ENCODE measurements around the gene NSUN7. TPM values are rescaled to one million over a fixed set of nuclear protein-coding genes. Genes with fewer than 3 reads are reported as not detected.

NSUN7 gene
- total RNA-seq, 1 donor from 2014 or later: 1.5 TPM

DNA sequence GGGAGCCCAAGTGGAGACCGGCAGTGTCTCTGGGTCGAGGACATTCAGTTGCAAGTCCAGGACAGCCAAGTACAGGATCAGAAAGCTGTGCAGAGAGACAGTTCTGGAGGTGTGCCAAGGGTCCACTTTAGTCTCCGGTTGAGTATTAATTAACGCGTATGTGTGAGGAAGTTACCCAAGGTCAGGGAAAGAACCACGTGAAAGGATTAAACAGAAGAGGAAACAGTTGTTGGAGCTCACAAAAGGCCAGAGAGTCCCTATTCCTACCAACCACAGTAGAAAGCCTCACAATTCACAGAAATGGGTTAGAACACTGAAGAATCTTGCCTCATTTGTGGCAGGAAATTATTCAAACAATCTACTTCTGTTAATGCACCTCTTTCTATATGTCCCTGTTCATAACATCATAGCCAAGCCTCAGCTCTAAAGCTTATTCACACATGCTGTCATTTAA is 17.9 kb upstream of the NSUN7 start:
- ATAC-seq (ENCODE audit: poor library complexity): peak; percentile 88
- no peak for DNase-seq
- intact Hi-C loops (cut with DNase I): no loop called here

DNA sequence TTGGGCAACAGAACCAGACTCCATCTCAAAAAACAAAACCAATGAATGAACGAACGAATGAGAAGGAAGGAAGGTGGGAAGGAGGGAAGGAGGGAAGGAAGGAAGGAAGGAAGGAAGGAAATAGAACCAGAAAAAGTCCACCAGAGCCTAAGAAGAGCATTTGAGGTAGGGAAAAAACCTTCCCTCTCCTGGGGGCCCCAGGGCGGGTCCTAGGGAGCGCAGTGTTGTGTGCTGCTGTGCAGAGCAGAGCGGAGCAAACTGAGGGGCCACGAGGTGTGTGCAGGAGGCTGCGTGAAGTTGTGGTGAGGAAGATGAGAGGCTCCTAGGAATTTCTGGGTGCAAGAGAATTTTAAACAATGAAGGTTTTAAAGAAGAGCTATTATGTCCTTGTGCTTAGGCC is 16.0 kb upstream of the NSUN7 start:
- intact Hi-C loops (cut with DNase I): no loop called here
- ATAC-seq (ENCODE audit: poor library complexity): no peak

DNA sequence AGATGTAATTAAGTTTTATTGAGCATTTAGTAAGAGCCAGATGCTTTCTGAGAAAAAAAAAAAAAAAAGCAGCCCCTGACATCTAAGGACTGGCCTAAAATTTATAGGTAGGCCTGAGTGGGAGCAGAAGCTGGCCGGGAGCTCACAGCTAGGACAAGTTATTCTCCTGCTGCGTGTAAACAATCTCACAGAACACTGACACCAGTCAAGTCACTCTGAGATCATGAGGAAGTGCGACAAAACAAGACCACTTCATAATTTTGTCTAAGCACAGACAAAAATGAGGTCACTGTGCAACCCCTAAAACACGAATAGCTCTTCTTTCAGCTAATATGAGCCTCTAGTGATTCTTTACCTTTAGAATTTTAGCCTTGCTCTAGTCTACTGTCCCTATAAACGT is 15.3 kb upstream of the NSUN7 start:
- no peak for DNase-seq
- intact Hi-C loops (cut with DNase I): no loop called here
- ATAC-seq (ENCODE audit: poor library complexity): no peak

More for the DNA sequence above, 16.0 kb upstream of the NSUN7 start:
- no peak for DNase-seq

DNA sequence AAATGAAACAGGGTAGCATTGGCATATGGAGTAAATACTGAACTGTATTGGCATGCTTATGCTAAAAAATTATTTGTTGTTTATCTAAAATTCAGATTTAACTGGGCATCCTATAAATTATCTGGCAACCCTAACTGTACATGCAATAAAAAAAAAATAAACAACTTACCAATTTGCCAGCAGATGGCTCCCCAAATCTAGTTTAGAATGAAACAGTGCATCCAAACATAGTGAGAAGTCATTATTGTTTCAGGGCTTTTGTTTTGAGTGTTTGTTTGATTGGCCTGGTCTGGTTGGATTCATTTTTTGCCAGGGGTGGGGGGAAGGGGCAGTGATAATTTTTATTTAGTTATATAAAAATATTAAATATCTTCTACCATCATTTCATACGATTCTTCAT is 12.8 kb upstream of the NSUN7 start:
- DNase-seq (no peak), ATAC-seq (ENCODE audit: poor library complexity) (no peak)
- intact Hi-C loops (cut with DNase I): loop anchor here (5.0 kb wide), 1 partner anchor 160 kb away; no protein-coding TSS in a partner anchor

DNA sequence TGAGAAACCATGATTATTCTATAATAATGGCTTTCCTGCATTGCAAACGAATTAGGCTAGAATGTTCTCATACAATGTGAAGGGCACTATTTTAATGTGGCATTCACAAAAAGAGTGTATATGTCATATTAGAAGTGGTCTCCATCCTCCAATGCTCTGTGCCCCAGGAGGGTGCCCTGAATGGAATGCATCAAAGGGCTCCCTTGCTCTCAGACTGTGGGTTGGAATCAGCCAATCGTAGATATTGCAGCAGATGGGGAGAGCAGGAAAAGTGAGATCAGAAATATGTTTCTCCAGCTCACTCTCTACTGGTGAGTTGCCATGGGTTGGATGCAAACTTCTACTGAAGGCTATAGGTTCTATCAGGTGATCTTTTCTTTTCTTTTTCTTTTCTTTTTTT is 11.9 kb upstream of the NSUN7 start:
- ATAC-seq (ENCODE audit: poor library complexity) (no peak), DNase-seq (no peak)
- intact Hi-C loops (cut with DNase I): loop anchor here (5.0 kb wide), 1 partner anchor 159 kb away; no protein-coding TSS in a partner anchor

DNA sequence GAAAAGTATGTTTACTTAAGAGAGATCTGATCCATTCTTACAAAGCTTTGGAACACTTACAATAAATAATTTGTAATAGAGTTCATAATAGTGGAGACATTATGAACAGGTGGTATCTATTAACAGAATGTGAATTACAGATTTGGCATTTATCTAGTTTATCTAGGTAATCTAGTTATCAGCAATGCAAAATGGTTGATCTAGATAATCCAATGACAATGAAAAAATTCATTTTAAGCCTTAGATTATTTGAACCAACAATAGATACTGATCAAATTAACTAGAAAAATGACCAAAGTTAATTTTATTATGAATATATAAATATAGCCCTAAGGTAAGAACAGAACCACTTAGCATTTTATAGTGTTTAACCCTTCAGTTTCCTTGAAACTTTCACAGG is 10.4 kb upstream of the NSUN7 start:
- DNase-seq (no peak), ATAC-seq (ENCODE audit: poor library complexity) (no peak)
- intact Hi-C loops (cut with DNase I): loop anchor here (5.0 kb wide), 1 partner anchor 158 kb away; no protein-coding TSS in a partner anchor

DNA sequence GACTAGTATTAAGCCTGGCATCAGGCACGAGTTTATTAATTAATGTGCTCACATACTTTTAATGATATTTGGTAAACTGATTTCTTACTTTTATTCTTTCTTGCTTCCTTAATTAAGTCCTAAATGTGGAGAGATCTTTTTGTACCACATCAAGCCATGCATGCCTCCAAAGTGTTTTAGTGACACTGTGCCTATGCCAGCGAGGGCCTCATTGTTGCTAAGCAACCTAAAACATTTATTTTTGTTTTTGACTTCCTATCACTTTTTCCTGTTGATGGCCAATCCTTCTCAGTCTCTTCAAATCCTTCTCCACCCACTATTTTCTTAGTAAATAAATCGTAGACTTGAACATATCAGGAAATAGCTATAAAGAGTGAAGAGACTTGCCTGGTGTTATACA is 5.5 kb upstream of the NSUN7 start:
- peak; percentile 90 for ATAC-seq (ENCODE audit: poor library complexity)
- intact Hi-C loops (cut with DNase I): no loop called here

DNA sequence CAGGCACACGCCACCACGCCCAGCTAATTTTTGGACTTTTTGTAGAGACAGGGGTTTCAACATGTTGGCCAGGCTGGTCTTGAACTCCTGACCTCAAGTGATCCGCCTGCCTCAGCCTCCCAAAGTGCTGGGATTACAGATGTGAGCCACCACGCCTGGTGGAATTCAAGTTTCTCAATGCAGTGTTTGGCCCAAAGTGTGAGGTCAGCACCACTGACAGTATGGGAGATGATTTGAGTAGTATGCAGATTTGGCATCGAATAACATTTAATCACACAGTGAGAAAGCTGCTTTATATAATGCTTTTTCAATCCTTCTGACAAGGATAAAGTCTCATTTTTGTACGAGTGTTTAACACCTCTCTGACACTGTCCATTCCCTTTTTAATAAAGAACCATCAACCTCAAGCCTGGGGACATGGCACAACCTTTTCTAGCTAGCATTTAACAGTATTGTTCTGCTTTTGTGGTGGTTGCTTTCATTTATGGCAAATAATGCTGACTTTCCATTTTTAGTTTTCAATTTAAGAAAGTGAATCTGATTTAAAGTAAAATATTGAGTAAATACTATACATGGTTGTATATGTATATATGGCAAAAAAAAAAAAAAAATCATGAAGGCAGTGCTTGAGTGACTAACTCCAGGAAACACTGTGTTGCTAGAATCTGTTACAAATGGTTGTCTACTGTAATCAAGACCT is 4.3 kb upstream of the NSUN7 start:
- ATAC-seq (ENCODE audit: poor library complexity) (no peak), DNase-seq (no peak)
- intact Hi-C loops (cut with DNase I): no loop called here

More for the DNA sequence above, 5.5 kb upstream of the NSUN7 start:
- no peak for DNase-seq

DNA sequence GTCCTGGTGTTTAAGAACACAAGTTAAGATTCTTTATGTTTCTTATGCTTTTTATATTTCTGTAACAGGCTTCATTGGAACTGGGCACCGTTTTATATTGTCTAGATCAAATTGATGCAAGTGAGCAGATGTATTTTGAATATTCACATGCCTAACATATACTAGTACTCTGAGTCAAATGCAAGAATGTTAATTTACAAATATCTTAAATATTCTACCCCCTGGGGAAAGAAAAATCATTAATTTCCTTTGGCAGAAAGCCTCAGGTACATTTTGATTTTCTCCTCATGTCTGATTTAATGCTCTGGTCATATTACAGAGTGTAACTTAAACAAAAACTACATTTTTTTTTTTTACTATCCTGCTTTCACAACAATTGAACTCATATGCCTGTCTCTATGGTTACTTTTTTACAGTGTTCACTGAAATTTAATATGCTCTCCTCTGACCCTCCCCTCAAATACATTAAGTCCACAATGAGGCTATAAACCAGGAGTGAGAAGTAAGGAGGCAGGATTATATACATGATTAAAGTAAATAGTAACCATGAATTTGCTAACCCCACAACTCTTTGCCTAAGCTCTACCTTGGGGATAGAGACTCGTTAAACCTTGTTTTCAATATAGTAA is 2.4 kb upstream of the NSUN7 start:
- ATAC-seq (ENCODE audit: poor library complexity) (no peak), DNase-seq (no peak)
- intact Hi-C loops (cut with DNase I): no loop called here

DNA sequence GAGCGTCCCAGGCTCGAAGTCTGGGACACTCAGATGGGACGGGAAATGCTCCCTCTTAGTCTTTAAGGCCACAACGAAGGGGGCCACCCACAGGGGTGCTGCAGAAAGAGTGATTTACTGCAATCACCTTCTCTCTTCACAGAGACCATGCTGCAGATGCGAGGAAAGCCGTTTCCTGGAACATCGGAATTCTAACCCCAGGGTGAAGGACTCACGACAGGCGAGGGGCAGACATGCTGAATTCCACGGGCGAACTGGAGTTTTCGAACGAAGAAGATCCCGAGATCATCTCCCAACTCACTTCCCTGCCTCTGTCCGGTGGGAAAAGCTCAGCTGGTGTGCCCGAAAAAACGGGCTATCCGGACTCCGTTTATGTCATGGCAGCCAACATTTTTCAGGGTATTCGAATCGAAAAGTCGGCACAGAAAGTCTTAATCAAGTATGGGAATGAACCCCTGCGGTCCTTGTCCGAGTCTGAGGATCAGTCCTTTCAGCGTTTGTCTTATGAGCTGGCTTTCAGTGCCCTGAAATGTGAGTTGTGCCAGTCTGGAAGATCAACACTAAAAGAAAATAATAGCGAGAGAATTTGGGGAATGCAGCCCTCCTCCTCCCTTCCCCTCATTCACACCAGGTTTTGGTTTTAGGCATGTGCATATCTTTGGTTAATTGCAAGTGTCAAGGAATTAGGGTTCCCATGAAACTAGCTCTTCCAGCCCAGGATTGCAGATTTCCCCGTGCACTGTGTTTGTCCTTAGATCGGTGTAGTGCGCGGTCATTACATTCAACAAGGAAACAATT is 905 bp downstream of the NSUN7 start:
- ATAC-seq (ENCODE audit: poor library complexity) (peak; percentile 27), DNase-seq (no peak)
- intact Hi-C loops (cut with DNase I): no loop called here

DNA sequence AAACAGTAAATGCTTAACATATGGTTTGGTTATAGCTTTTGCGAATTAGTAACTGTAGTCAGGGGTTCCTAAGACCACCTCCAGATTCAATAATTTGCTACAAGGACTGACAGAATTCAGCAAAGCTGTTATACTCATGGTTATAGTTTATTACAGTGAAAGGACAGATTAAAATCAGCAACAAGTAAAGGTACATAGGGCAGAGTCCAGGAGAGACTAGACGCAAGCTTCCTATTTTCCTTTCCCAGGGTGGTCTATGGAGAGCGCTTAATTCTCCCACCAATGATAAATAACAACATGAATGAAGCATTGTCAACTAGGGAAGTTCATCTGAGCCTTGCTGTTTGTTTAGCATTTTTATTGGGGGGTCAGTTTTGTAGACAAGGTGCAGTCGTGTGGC is 5.9 kb downstream of the NSUN7 start:
- intact Hi-C loops (cut with DNase I): no loop called here
- DNase-seq: no peak
- ATAC-seq (ENCODE audit: poor library complexity): no peak

DNA sequence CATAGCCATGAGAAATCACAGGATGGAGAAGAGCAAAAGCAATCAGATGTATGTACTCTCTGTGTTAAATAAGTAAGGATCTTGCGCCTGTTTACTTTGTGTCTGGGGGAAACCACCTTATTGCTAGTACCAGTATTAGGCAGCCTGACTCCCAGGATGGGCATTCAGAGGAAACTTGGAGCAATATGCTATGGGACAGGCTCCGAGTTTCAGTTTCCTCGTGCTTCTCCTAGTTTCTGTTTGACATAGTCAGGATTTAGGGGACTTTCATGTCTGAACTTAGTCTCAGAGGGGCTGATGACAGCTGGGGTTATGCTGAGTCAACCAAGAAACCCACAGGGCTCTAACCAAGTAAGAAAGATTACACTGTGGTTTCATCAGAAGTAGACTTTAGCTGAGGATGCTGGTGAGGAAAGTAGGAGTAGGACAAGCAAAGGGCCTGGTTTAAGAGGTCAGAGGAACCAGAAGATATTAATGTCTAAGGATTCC is 13.5 kb downstream of the NSUN7 start:
- DNase-seq (no peak), ATAC-seq (ENCODE audit: poor library complexity) (no peak)
- intact Hi-C loops (cut with DNase I): no loop called here

DNA sequence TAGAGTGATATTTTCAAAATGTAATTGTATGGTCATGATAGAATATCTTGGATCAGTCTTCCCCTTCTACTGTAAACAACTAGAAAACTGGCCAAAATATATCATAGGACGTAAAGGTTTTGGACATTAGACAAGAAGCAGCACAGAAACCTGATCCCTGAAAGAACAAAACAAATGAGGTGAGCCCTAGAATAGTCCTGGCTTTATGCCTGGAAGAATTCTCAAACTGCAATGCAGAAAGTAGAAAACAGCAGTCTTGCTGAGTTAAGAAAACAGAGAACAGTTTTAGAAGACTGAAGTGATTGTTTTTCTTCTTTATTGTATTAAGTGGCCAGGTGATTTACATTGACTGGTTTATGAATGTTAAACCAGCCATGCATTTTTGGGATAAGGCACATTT is 19.5 kb downstream of the NSUN7 start:
- intact Hi-C loops (cut with DNase I): no loop called here
- ATAC-seq (ENCODE audit: poor library complexity) (no peak), DNase-seq (no peak)

DNA sequence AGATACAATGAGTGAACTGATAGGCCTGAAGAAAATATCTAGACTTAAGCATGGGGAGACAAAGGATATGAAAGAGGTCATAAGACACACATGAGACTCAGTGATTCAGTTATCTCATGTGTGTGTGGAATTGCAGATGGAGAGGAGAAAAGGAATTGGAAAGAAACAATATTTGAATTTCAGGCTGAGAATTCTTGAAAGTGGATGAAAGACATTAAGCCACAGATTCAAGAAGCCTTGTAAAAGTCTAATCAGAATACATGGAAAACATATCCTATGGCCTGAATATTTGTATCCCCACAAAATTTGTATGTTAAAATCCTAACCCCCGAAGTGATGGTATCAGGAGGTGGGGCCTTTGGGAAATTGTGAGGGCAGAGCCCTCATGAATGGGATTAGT is 28.3 kb downstream of the NSUN7 start:
- DNase-seq (no peak), ATAC-seq (ENCODE audit: poor library complexity) (no peak)
- intact Hi-C loops (cut with DNase I): no loop called here

DNA sequence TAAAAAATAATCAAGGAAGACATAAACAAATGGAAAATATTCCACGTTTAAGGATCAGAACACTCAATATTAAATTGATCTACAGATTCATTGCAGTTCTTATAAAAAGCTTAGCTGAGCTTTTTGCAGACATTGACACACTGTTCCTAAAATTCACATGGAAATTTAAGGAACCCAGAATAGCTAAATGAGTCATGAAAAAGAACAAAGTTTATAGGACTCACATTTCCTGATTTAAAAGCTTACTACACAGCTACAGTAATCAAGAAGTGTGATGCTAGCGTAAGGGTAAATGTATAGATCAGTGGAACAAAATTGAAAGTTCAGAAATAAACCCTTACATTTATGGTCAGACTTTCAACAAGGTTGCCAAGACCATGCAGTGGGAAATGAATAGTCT is 33.1 kb downstream of the NSUN7 start:
- no peak for DNase-seq
- ATAC-seq (ENCODE audit: poor library complexity): no peak
- intact Hi-C loops (cut with DNase I): no loop called here

DNA sequence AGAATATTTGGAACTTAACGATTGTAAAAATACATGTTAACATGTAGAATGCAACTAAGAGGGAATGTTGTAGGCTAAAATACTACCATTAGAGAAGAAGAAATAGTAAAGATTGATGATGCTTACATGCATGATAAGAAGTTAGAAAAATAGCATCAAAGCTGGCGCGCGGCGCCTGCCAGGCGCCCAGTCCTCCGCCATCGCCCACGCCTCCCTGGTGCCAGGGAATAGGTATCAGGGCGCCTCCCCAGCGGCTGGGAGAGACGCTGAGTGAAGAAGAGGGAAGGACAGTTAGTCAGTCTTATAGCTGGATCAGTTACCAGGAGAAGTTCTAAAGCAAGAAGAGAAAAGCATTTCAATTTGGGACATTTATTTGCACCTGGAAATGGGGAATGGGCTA is 36.0 kb downstream of the NSUN7 start:
- DNase-seq: no peak
- intact Hi-C loops (cut with DNase I): no loop called here
- ATAC-seq (ENCODE audit: poor library complexity): no peak

DNA sequence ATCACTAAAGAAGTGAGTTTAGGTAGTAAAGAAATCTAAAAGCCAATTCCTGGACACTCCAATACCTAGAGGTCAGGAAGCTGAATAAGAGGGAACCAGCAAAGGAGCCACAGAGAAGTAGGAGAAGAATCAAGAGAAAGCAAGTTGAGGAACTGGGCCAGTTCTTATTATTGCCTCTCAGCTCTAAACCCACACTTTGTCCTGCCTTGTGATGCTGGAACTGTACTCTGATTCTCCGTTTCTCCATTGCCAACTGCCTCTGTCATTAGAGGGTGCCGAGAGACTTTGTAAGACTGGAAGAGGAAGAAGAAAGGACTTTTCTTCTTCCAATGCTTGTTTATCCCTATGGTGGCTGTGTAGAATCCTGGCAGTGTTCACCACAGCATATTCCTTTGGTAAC is 38.6 kb downstream of the NSUN7 start:
- no peak for DNase-seq
- intact Hi-C loops (cut with DNase I): no loop called here
- ATAC-seq (ENCODE audit: poor library complexity): no peak

DNA sequence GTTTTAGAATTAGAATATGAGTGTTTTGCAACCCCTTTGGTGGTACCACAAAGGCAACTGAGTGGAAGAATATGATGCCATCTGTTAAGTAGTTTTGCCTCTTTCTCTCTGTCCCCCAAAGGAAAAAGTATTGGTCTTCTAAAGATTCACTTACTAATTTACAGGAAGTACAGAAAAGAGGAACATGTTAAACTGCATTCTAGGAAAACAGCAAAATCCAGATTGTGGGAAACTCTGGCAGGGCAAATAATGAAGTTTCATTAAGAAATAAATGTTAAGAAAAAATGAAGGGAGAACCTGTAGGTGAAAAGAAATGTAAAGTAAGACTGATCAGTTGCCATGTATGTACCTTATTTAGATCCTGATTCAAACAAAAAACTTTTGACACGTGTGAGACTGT is 39.3 kb downstream of the NSUN7 start:
- intact Hi-C loops (cut with DNase I): no loop called here
- ATAC-seq (ENCODE audit: poor library complexity): no peak
- no peak for DNase-seq

DNA sequence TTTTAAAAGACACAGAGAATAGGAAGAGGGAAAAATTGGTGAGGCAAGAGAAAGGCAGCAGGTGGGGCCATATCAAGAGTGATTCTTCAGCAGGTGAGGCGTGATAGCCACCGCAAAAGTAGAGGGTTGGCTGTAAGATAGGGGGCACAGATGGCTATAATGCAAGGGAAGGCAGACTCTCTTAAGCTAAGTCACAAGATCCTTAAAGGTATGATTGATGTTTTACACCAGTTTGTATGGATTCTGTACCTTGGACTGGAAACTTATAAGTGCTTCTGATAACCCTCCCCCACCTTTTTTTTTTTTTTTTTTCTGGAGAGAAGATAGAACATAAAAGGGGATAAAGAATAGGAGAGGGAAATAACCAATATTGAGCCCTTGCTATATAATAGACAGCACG is 40.0 kb downstream of the NSUN7 start:
- DNase-seq: no peak
- no peak for ATAC-seq (ENCODE audit: poor library complexity)
- intact Hi-C loops (cut with DNase I): no loop called here

DNA sequence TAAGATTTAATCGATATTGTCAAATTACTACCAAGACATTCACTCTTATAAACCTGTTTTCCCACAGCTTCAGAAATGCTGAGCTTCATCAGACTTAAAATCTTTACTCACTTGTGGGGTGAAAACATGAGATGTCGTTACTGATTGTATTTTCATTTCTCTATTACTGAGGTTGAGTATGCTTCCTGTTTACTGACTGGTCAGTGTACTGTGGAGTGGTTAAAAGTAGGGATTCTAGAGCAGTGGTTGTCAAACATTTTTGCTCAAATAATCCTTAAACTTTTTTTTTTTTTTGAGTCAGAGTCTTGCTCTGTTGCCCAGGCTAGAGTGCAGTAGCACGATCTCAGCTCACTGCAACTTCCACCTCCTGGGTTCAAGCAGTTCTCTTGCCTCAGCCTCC is 50.3 kb downstream of the NSUN7 start:
- no peak for DNase-seq
- intact Hi-C loops (cut with DNase I): no loop called here
- ATAC-seq (ENCODE audit: poor library complexity): no peak

All from Right ventricle myocardium superior (tissue), 1 donor.